Ovary (tissue), 3 donors: ENCODE results near the gene CROCC2.

Source experiments
- CTCF ChIP-seq, 3 donors: fragments of 450-650 bp in 2 of 3; fragments of 200-600 bp in 1 of 3; IDR thresholded peaks; one replicate each; pipeline versions ENCODE4 v1.5.1 to v1.8.0; 2016 to 2022; ENCODE audit warnings: antibody characterized with exemption in 3 of 3, mild to moderate bottlenecking in 1 of 3
- POLR2A ChIP-seq: fragments of 450-650 bp; IDR thresholded peaks from one replicate; pipeline ENCODE4 v1.6.1; 2017; ENCODE audit warnings: antibody characterized with exemption, mild to moderate bottlenecking, moderate library complexity
- donor health status: DM: no; HTN: no; CAD: no.

DNA sequence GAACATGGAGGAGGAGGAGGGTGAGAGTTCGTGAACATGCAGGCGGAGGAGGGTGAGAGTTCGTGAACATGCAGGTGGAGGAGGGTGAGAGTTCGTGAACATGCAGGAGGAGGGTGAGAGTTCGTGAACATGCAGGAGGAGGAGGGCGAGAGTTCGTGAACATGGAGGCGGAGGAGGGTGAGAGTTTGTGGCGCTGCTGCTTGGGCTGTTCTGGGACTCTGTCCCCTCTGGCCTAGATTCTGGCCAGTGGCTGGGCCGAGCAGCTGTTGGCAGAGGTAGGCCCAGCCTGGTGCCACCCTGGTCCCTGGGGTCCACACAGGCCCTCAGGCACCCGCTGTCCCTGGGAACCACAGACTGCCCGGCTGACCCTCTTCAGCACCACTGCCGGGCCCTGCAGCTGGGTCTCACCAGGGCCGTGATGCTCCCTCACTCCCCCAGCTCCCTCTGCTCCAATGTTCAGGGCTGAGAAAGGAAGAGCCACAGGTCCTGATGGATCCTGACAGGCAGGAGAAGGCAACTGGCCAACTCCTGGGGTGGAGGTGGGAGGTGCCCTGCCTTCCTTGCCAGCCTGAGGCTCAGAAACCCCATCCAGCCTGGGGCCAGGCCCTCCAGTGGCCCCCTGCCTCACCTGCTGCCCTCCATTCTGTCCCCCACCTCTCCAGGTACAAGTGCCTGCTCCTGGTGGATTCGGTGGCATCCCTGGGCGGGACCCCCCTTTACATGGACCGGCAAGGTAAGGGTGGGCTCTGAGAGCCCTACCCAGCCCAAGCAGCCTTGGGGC is 33.6 kb upstream of the CROCC2 start:
- TF ChIP-seq CTCF (IDR thresholded peaks at IDR 0.05): no peak
- no peak for TF ChIP-seq POLR2A
